Upper lobe of left lung (tissue), 6 donors: Measurements from ENCODE around the gene LBP. TPM values are rescaled to one million over a fixed set of nuclear protein-coding genes. Genes with fewer than 3 reads are reported as not detected.

Experiments used
- ATAC-seq, 2 donors: fragments of 200-7000 bp; cut with Tn5 transposase; one replicate each; pipeline ENCODE4 v1.9.1; 2022; ENCODE audit warnings: mild to moderate bottlenecking in 2 of 2, moderate library complexity in 2 of 2; ENCODE audit not compliant: low FRiP score in 2 of 2
- DNase-seq, 2 donors: peaks; one replicate each; pipeline ENCODE4 v3.0.0-alpha.2; 2019 to 2020
- H3K27ac ChIP-seq, 4 donors: fragments of 200-600 bp; sonication (generic); one replicate each; pipeline ENCODE4 v1.5.1; 2016 to 2019
- H3K27me3 ChIP-seq, 4 donors: fragments of 200-600 bp; sonication (generic); one replicate each; pipeline ENCODE4 v1.5.1; 2017 to 2019
- H3K36me3 ChIP-seq, 4 donors: fragments of 200-600 bp; sonication (generic); one replicate each; pipeline ENCODE4 v1.5.1; 2016 to 2019
- H3K4me1 ChIP-seq, 4 donors: fragments of 200-600 bp; sonication (generic); one replicate each; pipeline ENCODE4 v1.5.1; 2018 to 2019
- H3K4me3 ChIP-seq, 4 donors: fragments of 200-600 bp; sonication (generic); one replicate each; pipeline ENCODE4 v1.5.1; 2017 to 2019; ENCODE audit warnings: mild to moderate bottlenecking in 2 of 4, moderate library complexity in 1 of 4
- H3K9me3 ChIP-seq, 4 donors: fragments of 200-600 bp; sonication (generic); one replicate each; pipeline ENCODE4 v1.5.1; 2018 to 2019
- CTCF ChIP-seq, 6 experiments: fragments of 450-650 bp in 4 of 6; fragments of 200-600 bp in 2 of 6; sonication (generic) in 2 of 6; IDR thresholded peaks; one replicate each; pipeline ENCODE4 v1.5.1; 2016 to 2019; ENCODE audit warnings: antibody characterized with exemption in 6 of 6
- EP300 ChIP-seq, 4 donors: sonication (generic); formaldehyde crosslinking; IDR thresholded peaks; one replicate each; pipeline ENCODE4 v1.5.1; 2017; ENCODE audit warnings: antibody characterized with exemption in 4 of 4, control low read depth in 2 of 4
- POLR2A ChIP-seq, 4 donors: fragments of 450-650 bp; IDR thresholded peaks; one replicate each; pipeline ENCODE4 v1.5.1; 2016 to 2017; ENCODE audit warnings: antibody characterized with exemption in 4 of 4, mild to moderate bottlenecking in 2 of 4
- POLR2AphosphoS5 ChIP-seq, 2 donors: sonication (generic); formaldehyde crosslinking; IDR thresholded peaks; one replicate each; pipeline ENCODE4 v1.5.1; 2017; ENCODE audit warnings: antibody characterized with exemption in 2 of 2
- WGBS, 2 donors: methylation state at CpG; one replicate each; pipeline ENCODE4 v1.1.5; 2017 to 2018; 5-methylcytosine and 5-hydroxymethylcytosine counted together
- total RNA-seq, 6 donors: library from RNA; depleted of rRNA in 4 of 6; stranded (reverse); fragments of >200 nt in 4 of 6; gene quantifications; one replicate each; pipeline versions ENCODE4 v1.1.0 to v1.2.1, GENCODE V29; 2016 to 2021
- donor health status: DM: no; HTN: no; CAD: no; lungs with moderate emphysema.
- donor health status: DM: no; HTN: yes; CAD: no; lungs with severe emphysema.

Gene LBP
- under 1 TPM in 3 of 6 donors, not detected in 3; 0.14 to 0.44 (median 0.30) TPM for total RNA-seq

- no peak within 1 kb of the TSS for H3K27ac ChIP-seq
Observed at GRCh38 chr20:38346247-38346651, at the start of gene LBP. TSS of gene LBP (plus strand) at chr20:38346482. CDS start at chr20:38346517, 35 bp downstream.

DNA sequence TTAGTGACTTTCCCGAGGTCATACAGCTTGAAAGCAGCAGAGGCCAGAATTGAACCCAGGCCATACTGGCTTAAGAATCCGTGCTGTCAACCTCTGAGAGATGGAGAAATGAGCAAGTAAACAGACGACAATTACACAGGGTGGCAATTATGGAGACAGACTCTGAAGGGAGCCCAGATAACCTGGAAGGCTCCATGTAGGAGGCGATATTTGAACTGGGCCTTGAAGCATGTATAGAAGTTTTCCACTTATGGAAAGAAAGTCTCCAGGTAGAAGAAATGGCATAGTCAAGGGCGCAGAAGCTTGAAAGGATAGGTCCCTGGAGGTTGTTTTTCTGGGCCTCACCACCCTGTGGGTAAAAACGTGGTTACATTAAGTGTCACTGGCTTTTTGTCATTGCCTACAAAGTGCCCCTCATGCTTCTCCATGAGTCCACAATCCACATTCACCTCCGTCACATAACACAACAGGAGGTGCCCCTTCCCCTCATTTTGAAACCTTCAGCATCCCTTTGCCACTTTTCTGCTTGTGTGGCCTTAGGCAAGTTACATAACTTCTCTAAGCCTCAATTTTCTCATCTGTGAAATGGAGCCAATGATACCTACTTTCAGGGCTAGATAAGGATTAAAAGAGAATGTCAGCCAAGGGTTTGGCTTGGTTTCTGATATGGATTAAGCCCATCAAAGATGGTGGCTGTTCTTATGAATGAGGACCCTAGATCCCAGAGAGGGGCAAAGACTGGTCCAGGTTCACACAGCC, 48.2 kb upstream of the LBP start:
- no peak for TF ChIP-seq CTCF (IDR thresholded peaks at IDR 0.05)
- TF ChIP-seq EP300 (IDR thresholded peaks at IDR 0.05) = no peak
- no peak for TF ChIP-seq POLR2A (IDR thresholded peaks at IDR 0.05)
- TF ChIP-seq POLR2AphosphoS5 (IDR thresholded peaks at IDR 0.05) = no peak
- Histone ChIP-seq H3K27me3 (no peaks in the 10 kb centered on the region), H3K36me3 (no peaks in the 10 kb centered on the region), H3K9me3 (no peaks in the 10 kb centered on the region), H3K27ac (peak overlapping the region; percentile 37 to 83 (median 78)), H3K4me3 (no peak overlapping the region), H3K4me1 (peaks cover 3 to 25% (median 12%) of the 10 kb centered on the region in 4 donors)
- ATAC-seq = no peak
- DNase-seq = no peak
- WGBS, 2 donors = 83 to 88% methylated on average over 7 of the region's 7 CpGs

More at GRCh38 chr20:38346247-38346651, at the start of gene LBP:
- Histone ChIP-seq H3K36me3 (no peaks in the 10 kb centered on the region), H3K27me3 (no peaks in the 10 kb centered on the region), H3K4me1 (no peaks in the 10 kb centered on the region), H3K4me3 (no peak within 1 kb of the TSS), H3K9me3 (no peaks in the 10 kb centered on the region)
- no peak for ATAC-seq
- TF ChIP-seq EP300 (IDR thresholded peaks at IDR 0.05) = no peak
- no peak for TF ChIP-seq POLR2AphosphoS5 (IDR thresholded peaks at IDR 0.05)
- no peak for TF ChIP-seq POLR2A (IDR thresholded peaks at IDR 0.05)
- no peak for TF ChIP-seq CTCF (IDR thresholded peaks at IDR 0.05)
- WGBS, 2 donors = 65 to 89% methylated on average over 8 of the region's 8 CpGs
- DNase-seq = peak in 1 of 2 donors; percentile 56

DNA sequence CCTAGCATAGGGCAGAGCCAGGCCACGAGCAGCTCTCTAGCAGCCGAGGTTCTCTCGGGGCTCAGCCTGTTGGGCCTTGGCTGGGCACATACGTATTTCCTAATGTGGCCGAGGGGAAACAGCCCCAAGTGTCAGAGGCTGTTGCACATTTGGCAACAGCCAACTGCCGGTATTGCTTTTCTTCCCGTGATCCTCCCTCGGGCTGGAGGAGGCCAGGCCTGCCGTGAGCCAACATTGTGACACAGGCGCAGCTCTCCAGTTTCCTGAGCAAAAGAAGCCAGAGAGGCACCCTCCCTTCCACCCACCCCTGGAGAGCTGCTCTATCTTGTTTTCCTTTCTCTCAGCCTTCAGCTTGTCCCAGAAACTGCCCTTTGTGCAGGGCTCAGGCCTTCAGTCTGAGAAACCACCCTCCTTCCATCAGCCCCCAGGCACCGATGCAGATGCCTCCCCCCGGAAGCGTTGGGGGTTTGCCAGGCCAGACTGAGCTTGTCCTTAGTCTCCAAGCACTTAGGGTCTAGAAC, 47.5 kb upstream of the LBP start:
- Histone ChIP-seq H3K4me3 (no peak overlapping the region), H3K27ac (peak overlapping the region; percentile 37 to 83 (median 78)), H3K27me3 (no peaks in the 10 kb centered on the region), H3K36me3 (no peaks in the 10 kb centered on the region), H3K9me3 (no peaks in the 10 kb centered on the region), H3K4me1 (peaks cover 3 to 25% (median 12%) of the 10 kb centered on the region in 4 donors)
- no peak for TF ChIP-seq POLR2A (IDR thresholded peaks at IDR 0.05)
- TF ChIP-seq POLR2AphosphoS5 (IDR thresholded peaks at IDR 0.05) = peak; percentile 46 to 54
- ATAC-seq (peak; percentile 83 to 90), DNase-seq (peak; percentile 53 to 87)
- 9 to 17% methylated on average over 9 to 12 of the region's 13 CpGs for WGBS, 2 donors

DNA sequence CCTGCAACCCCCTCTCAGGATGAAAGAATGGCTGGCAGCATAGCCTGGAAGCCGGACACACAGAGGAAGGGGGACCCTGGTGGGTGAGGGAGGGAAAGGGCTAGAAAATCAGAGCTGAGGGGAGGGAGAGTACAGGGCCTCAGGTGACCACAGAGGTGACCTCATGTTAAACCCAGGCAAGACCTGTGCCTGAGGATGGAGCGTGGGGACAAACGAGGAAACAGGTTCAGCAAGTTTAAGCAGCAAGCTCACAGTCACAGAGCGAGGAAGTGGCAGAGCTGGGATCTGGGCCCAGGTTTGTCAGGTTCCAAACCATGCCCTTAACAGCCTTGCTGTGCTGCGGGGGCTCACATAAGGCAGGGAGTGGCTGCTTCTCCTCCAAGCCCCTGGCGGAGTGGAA, 46.3 kb upstream of the LBP start:
- Histone ChIP-seq H3K36me3 (no peaks in the 10 kb centered on the region), H3K4me1 (peaks cover 3 to 25% (median 12%) of the 10 kb centered on the region in 4 donors), H3K4me3 (no peak overlapping the region), H3K27me3 (no peaks in the 10 kb centered on the region), H3K27ac (peak overlapping the region in 3 of 4 donors; percentile 37 to 83 (median 72)), H3K9me3 (no peaks in the 10 kb centered on the region)
- TF ChIP-seq CTCF (IDR thresholded peaks at IDR 0.05) (no peak), EP300 (IDR thresholded peaks at IDR 0.05) (no peak), POLR2A (IDR thresholded peaks at IDR 0.05) (no peak)
- ATAC-seq (peak in 1 of 2 donors; percentile 64), DNase-seq (peak in 1 of 2 donors; percentile 78)
- 56 to 67% methylated on average over 4 to 6 of the region's 6 CpGs for WGBS, 2 donors

GRCh38 chr20:38300438-38300837, 45.8 kb upstream of the LBP start:
- Histone ChIP-seq H3K4me1 (peaks cover 3 to 25% (median 12%) of the 10 kb centered on the region in 4 donors), H3K27me3 (no peaks in the 10 kb centered on the region), H3K27ac (peak overlapping the region in 2 of 4 donors; percentile 72 to 83), H3K9me3 (no peaks in the 10 kb centered on the region), H3K36me3 (no peaks in the 10 kb centered on the region), H3K4me3 (no peak overlapping the region)
- TF ChIP-seq POLR2AphosphoS5 (IDR thresholded peaks at IDR 0.05) (no peak), EP300 (IDR thresholded peaks at IDR 0.05) (no peak), POLR2A (IDR thresholded peaks at IDR 0.05) (no peak), CTCF (IDR thresholded peaks at IDR 0.05) (no peak)
- ATAC-seq (no peak), DNase-seq (no peak)
- 69 to 71% methylated on average over 4 of the region's 4 CpGs for WGBS, 2 donors
